SK-N-SH (cell line): ENCODE data around the gene PARK7. TPM values are rescaled to one million over a fixed set of nuclear protein-coding genes. Genes with fewer than 3 reads are reported as not detected.
A peak's percentile ranks its signal among the peaks of the same experiment; 100 is the strongest.

Experiments
- CTCF ChIA-PET: fragments of 300-600, 350-600 bp; formaldehyde crosslinking; extraction: SDS; loops from one replicate; lab custom pipeline; 2021; lab: Yijun Ruan, JAX
- POLR2A ChIA-PET: fragments of 350-600 bp; sonication (Branson Sonifier 250); formaldehyde crosslinking; extraction: SDS; loops from one replicate; lab custom pipeline; 2020; ENCODE audit warnings: antibody characterized with exemption, inconsistent platforms; lab: Yijun Ruan, JAX
- DNase-seq: peaks from one replicate; pipeline ENCODE4 v3.0.0; 2012
- H2AFZ ChIP-seq: fragments of 200-600 bp; sonication (generic); 2 replicates; pipeline ENCODE4 v1.8.1; 2016; ENCODE audit warnings: antibody characterized with exemption, mild to moderate bottlenecking, low read depth
- H3F3A ChIP-seq: fragments of 200-600 bp; sonication (generic); replicated peaks from 2 replicates; pipeline ENCODE3; 2016; ENCODE audit warnings: antibody characterized with exemption, mild to moderate bottlenecking; ENCODE audit not compliant: insufficient read depth
- H3K27ac ChIP-seq, 2 experiments: fragments of 200-500 bp in 1 of 2; fragments of 200-600 bp in 1 of 2; sonication (Bioruptor generic) in 1 of 2; sonication (generic), shearing (Covaris generic) in 1 of 2; 2 replicates each; pipeline versions ENCODE4 v1.5.1 to v1.6.1; 2014 to 2016; ENCODE audit warnings: low read depth in 2 of 2, inconsistent platforms in 1 of 2, low read length in 1 of 2, mild to moderate bottlenecking in 1 of 2, mixed read lengths in 1 of 2
- H3K27me3 ChIP-seq: fragments of 200-600 bp; sonication (generic), shearing (Covaris generic); 2 replicates; pipeline ENCODE4 v1.6.1; 2016; ENCODE audit warnings: mixed run types; ENCODE audit not compliant: insufficient read depth
- H3K36me3 ChIP-seq, 2 experiments: fragments of 200-500 bp in 1 of 2; fragments of 200-600 bp in 1 of 2; sonication (Bioruptor generic) in 1 of 2; sonication (generic) in 1 of 2; replicated peaks in 1 of 2; 2 replicates each; pipeline versions ENCODE3 to v1.5.1; 2014 to 2016; ENCODE audit warnings: low read length in 1 of 2, mild to moderate bottlenecking in 1 of 2; ENCODE audit not compliant: insufficient read depth in 2 of 2, control insufficient read depth in 1 of 2
- H3K4me1 ChIP-seq, 2 experiments: fragments of 200-500 bp in 1 of 2; fragments of 200-600 bp in 1 of 2; sonication (Bioruptor generic) in 1 of 2; sonication (generic), shearing (Covaris generic) in 1 of 2; 2 replicates each; pipeline versions ENCODE4 v1.5.1 to v1.6.1; 2014 to 2016; ENCODE audit warnings: low read depth in 1 of 2, low read length in 1 of 2, mixed run types in 1 of 2; ENCODE audit not compliant: insufficient read depth in 2 of 2, control insufficient read depth in 1 of 2
- H3K4me2 ChIP-seq: fragments of 200-600 bp; sonication (generic), shearing (Covaris generic); 2 replicates; pipeline ENCODE4 v1.6.1; 2017; ENCODE audit warnings: mixed run types
- H3K4me3 ChIP-seq, 2 experiments: fragments of 200-500 bp in 1 of 2; fragments of 200-600 bp in 1 of 2; sonication (Bioruptor generic) in 1 of 2; sonication (generic), shearing (Covaris generic) in 1 of 2; 2 replicates each; pipeline versions ENCODE4 v1.5.1 to v1.8.1; 2014 to 2016; ENCODE audit warnings: low read depth in 2 of 2, inconsistent platforms in 1 of 2, low read length in 1 of 2, mild to moderate bottlenecking in 1 of 2, mixed read lengths in 1 of 2, moderate library complexity in 1 of 2
- H3K79me2 ChIP-seq: fragments of 200-600 bp; sonication (generic); 2 replicates; pipeline ENCODE4 v1.8.1; 2017; ENCODE audit warnings: mild to moderate bottlenecking; ENCODE audit not compliant: insufficient read depth
- H3K9ac ChIP-seq: fragments of 200-600 bp; sonication (generic); 2 replicates; pipeline ENCODE4 v1.6.1; 2017; ENCODE audit warnings: mixed run types
- H3K9me2 ChIP-seq: fragments of 200-600 bp; sonication (generic); 2 replicates; pipeline ENCODE4 v1.6.1; 2017; ENCODE audit warnings: mixed run types
- H3K9me3 ChIP-seq: fragments of 200-600 bp; sonication (generic); 2 replicates; pipeline ENCODE4 v1.6.1; 2017; ENCODE audit warnings: mixed run types, mild to moderate bottlenecking, moderate library complexity
- H4K20me1 ChIP-seq: fragments of 200-600 bp; sonication (generic); 2 replicates; pipeline ENCODE4 v1.6.1; 2017; ENCODE audit warnings: mild to moderate bottlenecking, mixed run types; ENCODE audit not compliant: insufficient read depth
- CHD2 ChIP-seq: fragments of 150-350 bp; IDR thresholded peaks from 2 replicates; pipeline ENCODE4 v1.6.1; 2018; ENCODE audit warnings: low read length; ENCODE audit not compliant: partially characterized antibody
- CTCF ChIP-seq: fragments of 200-600 bp; sonication (generic); IDR thresholded peaks from 2 replicates; pipeline ENCODE4 v1.6.1; 2017; ENCODE audit warnings: antibody characterized with exemption, mild to moderate bottlenecking, moderate library complexity
- ELF1 ChIP-seq: IDR thresholded peaks from 2 replicates; pipeline ENCODE4 v1.4.0; 2012
- FOSL2 ChIP-seq: IDR thresholded peaks from 2 replicates; pipeline ENCODE4 v1.4.0; 2012; ENCODE audit warnings: low read depth, mild to moderate bottlenecking, moderate library complexity, borderline replicate concordance
- FOXM1 ChIP-seq: IDR thresholded peaks from 2 replicates; pipeline ENCODE4 v1.4.0; 2012; ENCODE audit warnings: low read depth, mild to moderate bottlenecking
- GATA2 ChIP-seq: sonication (generic); formaldehyde crosslinking; IDR thresholded peaks from 2 replicates; pipeline ENCODE4 v1.5.0; 2020; ENCODE audit warnings: mild to moderate bottlenecking, missing genetic modification reagents
- IRF3 ChIP-seq: fragments of 150-350 bp; IDR thresholded peaks from 2 replicates; pipeline ENCODE4 v1.6.1; 2016; ENCODE audit warnings: mild to moderate bottlenecking, low read depth, low read length
- JUND ChIP-seq: IDR thresholded peaks from 2 replicates; pipeline ENCODE4 v1.4.0; 2012
- MEF2A ChIP-seq: IDR thresholded peaks from 2 replicates; pipeline ENCODE4 v1.4.0; 2012; ENCODE audit warnings: low read depth, borderline replicate concordance
- MXI1 ChIP-seq: IDR thresholded peaks from 2 replicates; pipeline ENCODE4 v1.6.1; 2012; ENCODE audit warnings: mild to moderate bottlenecking, low read depth, low read length, improper control_type of control experiment
- NFIC ChIP-seq: IDR thresholded peaks from 2 replicates; pipeline ENCODE4 v1.4.0; 2012; ENCODE audit warnings: borderline replicate concordance
- POLR2AphosphoS5 ChIP-seq: IDR thresholded peaks from 2 replicates; pipeline ENCODE4 v1.6.1; 2012; ENCODE audit warnings: low read depth, low read length
- RAD21 ChIP-seq: IDR thresholded peaks from 2 replicates; pipeline ENCODE4 v1.6.1; 2012; ENCODE audit warnings: mild to moderate bottlenecking, low read length
- RCOR1 ChIP-seq: fragments of 150-350 bp; IDR thresholded peaks from 2 replicates; pipeline ENCODE4 v1.6.1; 2017; ENCODE audit warnings: antibody characterized with exemption, low read length
- RFX5 ChIP-seq: IDR thresholded peaks from 2 replicates; pipeline ENCODE4 v1.6.1; 2012; ENCODE audit warnings: mild to moderate bottlenecking, improper control_type of control experiment, low read length
- SIN3A ChIP-seq: IDR thresholded peaks from 2 replicates; pipeline ENCODE4 v1.6.1; 2012; ENCODE audit warnings: low read depth, mild to moderate bottlenecking, low read length, moderate library complexity, borderline replicate concordance
- TAF1 ChIP-seq: IDR thresholded peaks from 2 replicates; pipeline ENCODE4 v1.6.1; 2012; ENCODE audit warnings: low read depth, mild to moderate bottlenecking, low read length, moderate library complexity, borderline replicate concordance
- TCF12 ChIP-seq: IDR thresholded peaks from 2 replicates; pipeline ENCODE4 v1.4.0; 2012
- USF1 ChIP-seq: IDR thresholded peaks from 2 replicates; pipeline ENCODE4 v1.4.0; 2012; ENCODE audit warnings: low read depth, borderline replicate concordance
- USF2 ChIP-seq: fragments of 150-350 bp; IDR thresholded peaks from 2 replicates; pipeline ENCODE4 v1.6.1; 2017; ENCODE audit warnings: antibody characterized with exemption, low read length, low read depth, borderline replicate concordance
- YY1 ChIP-seq: IDR thresholded peaks from 2 replicates; pipeline ENCODE4 v1.4.0; 2012; ENCODE audit warnings: low read depth, mild to moderate bottlenecking
- ZBTB33 ChIP-seq: IDR thresholded peaks from 2 replicates; pipeline ENCODE4 v1.4.0; 2012; ENCODE audit warnings: low read depth, borderline replicate concordance
- WGBS: methylation state at CpG from one replicate; pipeline ENCODE4 v1.1.6; 2017; ENCODE audit warnings: low lambda C conversion rate; 5-methylcytosine and 5-hydroxymethylcytosine counted together
- polyA plus RNA-seq, 3 experiments: library from polyadenylated mRNA; depleted of rRNA; stranded (reverse); fragments of >200 nt; gene quantifications; 2 replicates each; pipeline ENCODE4 v1.2.3, GENCODE V29; 2012

Gene PARK7
- polyA plus RNA-seq, 1 of the 3 experiments (the other 2 are of a cell fraction): 415 TPM

- Histone ChIP-seq H3K4me3 (no peak overlapping the region), H3F3A (no peaks in the 10 kb centered on the region), H3K36me3 (no peaks in the 10 kb centered on the region), H3K4me1 (no peaks in the 10 kb centered on the region; a peak in 1 of 4 replicates), H3K9me2 (no peaks in the 10 kb centered on the region), H3K27ac (no peak overlapping the region)
- ChIA-PET CTCF (no interaction called here), POLR2A (no interaction called here)
- WGBS: 64% methylated on average over 15 of the region's 15 CpGs
- no peak for TF ChIP-seq TAF1
- TF ChIP-seq FOXM1: no peak
- no peak for TF ChIP-seq MEF2A
- no peak for TF ChIP-seq YY1
- TF ChIP-seq ELF1: no peak
- TF ChIP-seq TCF12: no peak
- TF ChIP-seq FOSL2: no peak
- TF ChIP-seq JUND: no peak
- TF ChIP-seq NFIC: no peak
- no peak for TF ChIP-seq USF2
- no peak for TF ChIP-seq MXI1
- no peak for TF ChIP-seq RAD21
- TF ChIP-seq RCOR1: no peak
- no peak for TF ChIP-seq CTCF
- no peak for TF ChIP-seq IRF3
- TF ChIP-seq CHD2: no peak
- TF ChIP-seq, all 33 proteins: peak for 0
- Histone ChIP-seq H3K27me3 (no peaks in the 10 kb centered on the region), H3K9ac (no peak overlapping the region), H4K20me1 (no peaks in the 10 kb centered on the region), H3K9me3 (no peaks in the 10 kb centered on the region), H2AFZ (no peak overlapping the region), H3K4me2 (no peak overlapping the region), H3K79me2 (no peaks in the 10 kb centered on the region)
- DNase-seq: peak; percentile 57
Measured at GRCh38 chr1:7932524-7933138, 28.9 kb upstream of the PARK7 start.

GRCh38 chr1:7938070-7938469, 23.4 kb upstream of the PARK7 start:
- WGBS: 80% methylated on average over 3 of the region's 3 CpGs
- Histone ChIP-seq H2AFZ (no peak overlapping the region), H3K36me3 (no peaks in the 10 kb centered on the region), H3K9ac (no peak overlapping the region), H3K9me3 (no peaks in the 10 kb centered on the region), H3K9me2 (no peaks in the 10 kb centered on the region), H3K27me3 (no peaks in the 10 kb centered on the region), H3K27ac (no peak overlapping the region), H3F3A (no peaks in the 10 kb centered on the region), H3K4me2 (no peak overlapping the region), H3K4me1 (peaks cover 0 to 6% of the 10 kb centered on the region in 2 experiments; a peak in 3 of 4 replicates), H3K79me2 (no peaks in the 10 kb centered on the region), H4K20me1 (no peaks in the 10 kb centered on the region), H3K4me3 (no peak overlapping the region)
- DNase-seq: no peak
- CTCF ChIA-PET: no interaction called here
- POLR2A ChIA-PET: no interaction called here
- TF ChIP-seq TAF1: no peak
- no peak for TF ChIP-seq POLR2AphosphoS5
- TF ChIP-seq GATA2 (CRISPR knock-in tag): no peak
- TF ChIP-seq ZBTB33: no peak
- TF ChIP-seq RCOR1: no peak
- no peak for TF ChIP-seq MEF2A
- TF ChIP-seq SIN3A: no peak
- no peak for TF ChIP-seq IRF3
- TF ChIP-seq RFX5: no peak
- no peak for TF ChIP-seq USF1
